ENCODE results near the gene ATP6V0D1. TPM values are rescaled to one million over a fixed set of nuclear protein-coding genes. Genes with fewer than 3 reads are reported as not detected.

ATP6V0D1 gene
- total RNA-seq, 2 experiments from 2014 or later, result 33.0 to 33.6 TPM

GRCh38 chr16:67446968-67447507, 33.9 kb downstream of the ATP6V0D1 start:
- Mint-ChIP-seq H3K4me3 (no peak overlapping the region), H3K4me1 (no peaks in the 10 kb centered on the region), H3K27ac (no peak overlapping the region), H3K36me3 (no peaks in the 10 kb centered on the region), H3K9me3 (no peaks in the 10 kb centered on the region), H3K27me3 (no peaks in the 10 kb centered on the region)
- no peak for DNase-seq

- Mint-ChIP-seq H3K27ac (no peak overlapping the region), H3K9me3 (no peaks in the 10 kb centered on the region), H3K4me1 (no peaks in the 10 kb centered on the region), H3K36me3 (no peaks in the 10 kb centered on the region), H3K4me3 (no peak overlapping the region), H3K27me3 (no peaks in the 10 kb centered on the region)
- no peak for DNase-seq
Measured at GRCh38 chr16:67445913-67446907, 34.7 kb downstream of the ATP6V0D1 start.

GRCh38 chr16:67445441-67445912, 35.5 kb downstream of the ATP6V0D1 start:
- H3K27me3 Mint-ChIP-seq, result no peaks in the 10 kb centered on the region
- no peaks in the 10 kb centered on the region for H3K9me3 Mint-ChIP-seq
- H3K27ac Mint-ChIP-seq, result peak overlapping the region; percentile 38
- DNase-seq, result no peak
- H3K36me3 Mint-ChIP-seq, result no peaks in the 10 kb centered on the region
- H3K4me3 Mint-ChIP-seq, result no peak overlapping the region
- no peaks in the 10 kb centered on the region for H3K4me1 Mint-ChIP-seq

GRCh38 chr16:67445126-67445426, 35.9 kb downstream of the ATP6V0D1 start:
- H3K36me3 Mint-ChIP-seq, result no peaks in the 10 kb centered on the region
- H3K4me1 Mint-ChIP-seq, result no peaks in the 10 kb centered on the region
- no peaks in the 10 kb centered on the region for H3K9me3 Mint-ChIP-seq
- H3K4me3 Mint-ChIP-seq, result no peak overlapping the region
- H3K27ac Mint-ChIP-seq, result no peak overlapping the region
- DNase-seq, result no peak
- H3K27me3 Mint-ChIP-seq, result no peaks in the 10 kb centered on the region

GRCh38 chr16:67444259-67445125, 36.5 kb downstream of the ATP6V0D1 start:
- no peak overlapping the region for H3K27ac Mint-ChIP-seq
- no peaks in the 10 kb centered on the region for H3K4me1 Mint-ChIP-seq
- no peak for DNase-seq
- no peak overlapping the region for H3K4me3 Mint-ChIP-seq
- H3K9me3 Mint-ChIP-seq, result no peaks in the 10 kb centered on the region
- peaks cover 1% of the 10 kb centered on the region for H3K36me3 Mint-ChIP-seq
- H3K27me3 Mint-ChIP-seq, result no peaks in the 10 kb centered on the region

GRCh38 chr16:67443265-67443664, 37.7 kb downstream of the ATP6V0D1 start:
- Mint-ChIP-seq H3K27me3 (no peaks in the 10 kb centered on the region), H3K27ac (no peak overlapping the region), H3K4me3 (no peak overlapping the region), H3K9me3 (no peaks in the 10 kb centered on the region), H3K36me3 (peaks cover 4% of the 10 kb centered on the region), H3K4me1 (no peaks in the 10 kb centered on the region)
- DNase-seq, result no peak

GRCh38 chr16:67442581-67443255, 38.2 kb downstream of the ATP6V0D1 start:
- peaks cover 4% of the 10 kb centered on the region for H3K36me3 Mint-ChIP-seq
- no peaks in the 10 kb centered on the region for H3K9me3 Mint-ChIP-seq
- no peak overlapping the region for H3K27ac Mint-ChIP-seq
- DNase-seq, result no peak
- H3K27me3 Mint-ChIP-seq, result no peaks in the 10 kb centered on the region
- peaks cover 3% of the 10 kb centered on the region for H3K4me1 Mint-ChIP-seq
- H3K4me3 Mint-ChIP-seq, result no peak overlapping the region

- H3K36me3 Mint-ChIP-seq, result peaks cover 6% of the 10 kb centered on the region
- no peak overlapping the region for H3K27ac Mint-ChIP-seq
- peaks cover 5% of the 10 kb centered on the region for H3K4me1 Mint-ChIP-seq
- no peaks in the 10 kb centered on the region for H3K27me3 Mint-ChIP-seq
- no peaks in the 10 kb centered on the region for H3K9me3 Mint-ChIP-seq
- no peak for DNase-seq
- H3K4me3 Mint-ChIP-seq, result no peak overlapping the region
Measured at GRCh38 chr16:67441907-67442306, 39.0 kb downstream of the ATP6V0D1 start.

- no peaks in the 10 kb centered on the region for H3K27me3 Mint-ChIP-seq
Measured at GRCh38 chr16:67441271-67441753, 39.6 kb downstream of the ATP6V0D1 start.

GRCh38 chr16:67438824-67439393, 42.0 kb downstream of the ATP6V0D1 start:
- H3K27ac Mint-ChIP-seq, result no peak overlapping the region
- no peak overlapping the region for H3K4me3 Mint-ChIP-seq
- no peaks in the 10 kb centered on the region for H3K9me3 Mint-ChIP-seq
- H3K36me3 Mint-ChIP-seq, result peaks cover 6% of the 10 kb centered on the region
- DNase-seq, result no peak
- H3K4me1 Mint-ChIP-seq, result peaks cover 5% of the 10 kb centered on the region
- H3K27me3 Mint-ChIP-seq, result no peaks in the 10 kb centered on the region

More at GRCh38 chr16:67441271-67441753, 39.6 kb downstream of the ATP6V0D1 start:
- Mint-ChIP-seq H3K4me3 (no peak overlapping the region), H3K9me3 (no peaks in the 10 kb centered on the region), H3K27ac (no peak overlapping the region), H3K36me3 (peaks cover 6% of the 10 kb centered on the region), H3K4me1 (peaks cover 5% of the 10 kb centered on the region)
- no peak for DNase-seq

- no peaks in the 10 kb centered on the region for H3K27me3 Mint-ChIP-seq
- peaks cover 6% of the 10 kb centered on the region for H3K36me3 Mint-ChIP-seq
- H3K4me3 Mint-ChIP-seq, result no peak overlapping the region
- no peak for DNase-seq
- H3K27ac Mint-ChIP-seq, result no peak overlapping the region
- H3K9me3 Mint-ChIP-seq, result no peaks in the 10 kb centered on the region
- peaks cover 5% of the 10 kb centered on the region for H3K4me1 Mint-ChIP-seq
Measured at GRCh38 chr16:67438098-67438791, 42.7 kb downstream of the ATP6V0D1 start.

GRCh38 chr16:67437513-67437912, 43.4 kb downstream of the ATP6V0D1 start:
- H3K36me3 Mint-ChIP-seq, result peaks cover 6% of the 10 kb centered on the region
- no peak for DNase-seq
- no peaks in the 10 kb centered on the region for H3K9me3 Mint-ChIP-seq
- peaks cover 2% of the 10 kb centered on the region for H3K27me3 Mint-ChIP-seq
- H3K27ac Mint-ChIP-seq, result no peak overlapping the region
- peaks cover 5% of the 10 kb centered on the region for H3K4me1 Mint-ChIP-seq
- H3K4me3 Mint-ChIP-seq, result no peak overlapping the region

- Mint-ChIP-seq H3K4me3 (no peak overlapping the region), H3K9me3 (no peaks in the 10 kb centered on the region), H3K27me3 (peaks cover 9% of the 10 kb centered on the region), H3K36me3 (peaks cover 6% of the 10 kb centered on the region), H3K27ac (no peak overlapping the region), H3K4me1 (peaks cover 8% of the 10 kb centered on the region)
- no peak for DNase-seq
Measured at GRCh38 chr16:67436640-67437193, 44.2 kb downstream of the ATP6V0D1 start.
